HG03571 (cell line): ENCODE results near the gene WNT8A.

ENCODE experiments used
- ATAC-seq: cut with Tn5 transposase; IDR thresholded peaks from one replicate; pipeline ENCODE4 v1.9.1; 2021; ENCODE audit not compliant: unreplicated experiment

Gene WNT8A

GRCh38 chr5:138082033-138082432 is 1.8 kb upstream of the WNT8A start:
- ATAC-seq, result no peak

GRCh38 chr5:138091685-138092084 is 7.9 kb downstream of the WNT8A start:
- no peak for ATAC-seq

- ATAC-seq, result no peak
Measured at GRCh38 chr5:138092301-138092700, 8.5 kb downstream of the WNT8A start.

- no peak for ATAC-seq
Measured at GRCh38 chr5:138093036-138093435, 9.2 kb downstream of the WNT8A start.

GRCh38 chr5:138095100-138095907 is 11.5 kb downstream of the WNT8A start:
- ATAC-seq, result no peak

- ATAC-seq, result no peak
Measured at GRCh38 chr5:138096363-138096762, 12.5 kb downstream of the WNT8A start.

GRCh38 chr5:138096997-138097828 is 13.4 kb downstream of the WNT8A start:
- ATAC-seq, result no peak

GRCh38 chr5:138102454-138103318 is 18.9 kb downstream of the WNT8A start:
- ATAC-seq, result no peak

GRCh38 chr5:138103319-138103637 is 19.4 kb downstream of the WNT8A start:
- no peak for ATAC-seq

- no peak for ATAC-seq
Measured at GRCh38 chr5:138105709-138106108, 21.9 kb downstream of the WNT8A start.

GRCh38 chr5:138107213-138107612 is 23.4 kb downstream of the WNT8A start:
- ATAC-seq, result no peak

GRCh38 chr5:138109463-138110265 is 25.8 kb downstream of the WNT8A start:
- ATAC-seq, result no peak

- no peak for ATAC-seq
Measured at GRCh38 chr5:138110266-138110963, 26.6 kb downstream of the WNT8A start.

- ATAC-seq, result no peak
Measured at GRCh38 chr5:138111181-138111580, 27.3 kb downstream of the WNT8A start.

GRCh38 chr5:138111937-138112336 is 28.1 kb downstream of the WNT8A start:
- no peak for ATAC-seq

- no peak for ATAC-seq
Measured at GRCh38 chr5:138115254-138115653, 31.4 kb downstream of the WNT8A start.

- ATAC-seq, result no peak
Measured at GRCh38 chr5:138128334-138128733, 44.5 kb downstream of the WNT8A start.

GRCh38 chr5:138129347-138129746 is 45.5 kb downstream of the WNT8A start:
- no peak for ATAC-seq

GRCh38 chr5:138132543-138132942 is 48.7 kb downstream of the WNT8A start:
- ATAC-seq, result no peak
